SK-N-MC (cell line): Measurements from ENCODE around the gene TNP1.

Experiments used
- EZH2 ChIP-seq: fragments of 200-600 bp; sonication (generic); IDR thresholded peaks from one replicate; pipeline ENCODE4 v1.6.1; 2017; ENCODE audit warnings: antibody characterized with exemption
- POLR2AphosphoS5 ChIP-seq: IDR thresholded peaks from 2 replicates; pipeline ENCODE4 v1.6.1; 2012; ENCODE audit warnings: mild to moderate bottlenecking, low read depth, low read length, borderline replicate concordance

GRCh38 chr2:216865658-216866057 lies 5.8 kb upstream of the TNP1 start:
- TF ChIP-seq EZH2: no peak
- no peak for TF ChIP-seq POLR2AphosphoS5
